SK-N-SH treated with all-trans-retinoic acid at 6 μM for 48 hours (cell line): ENCODE results near the gene LGALS9.

Source experiments
- TF ChIP-seq, protein P1 (sequence below): fragments of 250-450 bp; sonication (Bioruptor Pico); IDR thresholded peaks from 2 replicates; pipeline ENCODE4 v1.5.1; 2020; ENCODE audit warnings: low read depth, mild to moderate bottlenecking, moderate library complexity
- TF ChIP-seq, protein P2 (sequence below): fragments of 250-450 bp; sonication (Bioruptor Pico); IDR thresholded peaks from 2 replicates; pipeline ENCODE4 v1.8.0; 2020; ENCODE audit warnings: mild to moderate bottlenecking, moderate library complexity, borderline replicate concordance

DNA sequence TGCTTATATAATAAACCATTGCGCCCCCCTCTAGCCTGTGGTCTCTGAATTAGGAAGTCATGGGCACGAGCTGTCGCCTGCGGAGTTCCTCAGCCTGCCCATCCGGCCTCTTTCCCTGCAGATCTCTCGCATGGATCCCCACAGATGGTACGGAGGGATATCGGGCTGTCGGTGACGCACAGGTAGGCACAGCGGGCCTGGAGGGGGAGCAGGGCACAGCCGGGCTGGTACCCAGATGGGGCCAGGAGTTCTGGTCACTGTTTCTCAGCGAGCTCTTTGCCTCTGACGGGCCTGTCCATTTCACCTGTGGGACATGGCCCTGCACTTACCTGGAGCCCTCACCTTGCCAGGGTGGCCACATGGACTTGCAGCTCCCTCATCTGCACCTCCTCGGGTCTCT lies 42.6 kb upstream of the LGALS9 start:
- TF ChIP-seq, protein P1, sequence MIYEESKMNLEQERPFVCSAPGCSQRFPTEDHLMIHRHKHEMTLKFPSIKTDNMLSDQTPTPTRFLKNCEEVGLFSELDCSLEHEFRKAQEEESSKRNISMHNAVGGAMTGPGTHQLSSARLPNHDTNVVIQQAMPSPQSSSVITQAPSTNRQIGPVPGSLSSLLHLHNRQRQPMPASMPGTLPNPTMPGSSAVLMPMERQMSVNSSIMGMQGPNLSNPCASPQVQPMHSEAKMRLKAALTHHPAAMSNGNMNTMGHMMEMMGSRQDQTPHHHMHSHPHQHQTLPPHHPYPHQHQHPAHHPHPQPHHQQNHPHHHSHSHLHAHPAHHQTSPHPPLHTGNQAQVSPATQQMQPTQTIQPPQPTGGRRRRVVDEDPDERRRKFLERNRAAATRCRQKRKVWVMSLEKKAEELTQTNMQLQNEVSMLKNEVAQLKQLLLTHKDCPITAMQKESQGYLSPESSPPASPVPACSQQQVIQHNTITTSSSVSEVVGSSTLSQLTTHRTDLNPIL (CRISPR knock-in tag) = no peak
- TF ChIP-seq, protein P2, sequence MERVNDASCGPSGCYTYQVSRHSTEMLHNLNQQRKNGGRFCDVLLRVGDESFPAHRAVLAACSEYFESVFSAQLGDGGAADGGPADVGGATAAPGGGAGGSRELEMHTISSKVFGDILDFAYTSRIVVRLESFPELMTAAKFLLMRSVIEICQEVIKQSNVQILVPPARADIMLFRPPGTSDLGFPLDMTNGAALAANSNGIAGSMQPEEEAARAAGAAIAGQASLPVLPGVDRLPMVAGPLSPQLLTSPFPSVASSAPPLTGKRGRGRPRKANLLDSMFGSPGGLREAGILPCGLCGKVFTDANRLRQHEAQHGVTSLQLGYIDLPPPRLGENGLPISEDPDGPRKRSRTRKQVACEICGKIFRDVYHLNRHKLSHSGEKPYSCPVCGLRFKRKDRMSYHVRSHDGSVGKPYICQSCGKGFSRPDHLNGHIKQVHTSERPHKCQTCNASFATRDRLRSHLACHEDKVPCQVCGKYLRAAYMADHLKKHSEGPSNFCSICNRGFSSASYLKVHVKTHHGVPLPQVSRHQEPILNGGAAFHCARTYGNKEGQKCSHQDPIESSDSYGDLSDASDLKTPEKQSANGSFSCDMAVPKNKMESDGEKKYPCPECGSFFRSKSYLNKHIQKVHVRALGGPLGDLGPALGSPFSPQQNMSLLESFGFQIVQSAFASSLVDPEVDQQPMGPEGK (CRISPR knock-in tag) = no peak
